GM10847 (cell line): ENCODE measurements around the gene SIRT3.

Source experiments
- POLR2A ChIP-seq: IDR thresholded peaks from 2 replicates; pipeline ENCODE4 v1.6.1; 2011; ENCODE audit not compliant: insufficient read length; ENCODE audit errors: extremely low read depth

SIRT3 gene

DNA sequence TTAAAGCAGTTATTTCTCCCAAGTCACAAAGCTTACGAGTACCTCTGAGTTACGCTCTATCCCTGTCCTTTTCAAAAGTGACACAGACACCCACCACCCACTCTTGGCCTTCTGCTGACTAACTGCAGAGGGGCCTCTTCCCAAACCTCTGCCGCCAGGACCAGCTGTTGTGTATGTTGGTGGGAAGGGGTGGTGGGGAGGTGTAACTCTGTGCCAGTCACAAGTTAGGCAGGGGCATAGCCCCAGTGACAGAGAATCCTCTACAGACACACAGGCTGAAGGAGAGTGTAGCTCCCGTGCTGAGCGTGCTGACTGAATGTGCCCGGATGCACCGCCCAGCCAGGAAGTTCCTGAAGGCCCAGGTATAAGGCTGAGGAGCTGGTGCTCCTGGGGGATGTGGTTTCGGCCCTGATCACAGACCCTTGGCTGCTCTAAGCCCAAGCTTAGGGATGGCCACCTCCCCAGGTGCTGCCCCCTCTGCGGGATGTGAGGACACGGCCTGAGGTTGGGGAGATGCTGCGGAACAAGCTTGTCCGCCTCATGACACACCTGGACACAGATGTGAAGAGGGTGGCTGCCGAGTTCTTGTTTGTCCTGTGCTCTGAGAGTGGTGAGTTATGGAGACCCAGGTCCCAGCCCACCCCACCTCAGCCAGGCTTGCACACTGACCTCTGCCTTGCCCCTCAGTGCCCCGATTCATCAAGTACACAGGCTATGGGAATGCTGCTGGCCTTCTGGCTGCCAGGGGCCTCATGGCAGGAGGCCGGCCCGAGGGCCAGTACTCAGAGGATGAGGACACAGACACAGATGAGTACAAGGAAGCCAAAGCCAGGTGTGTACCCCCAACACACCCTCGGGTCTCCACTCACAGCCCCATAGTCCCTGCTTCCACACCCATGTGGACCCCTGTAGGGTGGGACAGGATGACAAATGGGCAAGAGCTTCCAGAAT lies 23.7 kb downstream of the SIRT3 start:
- no peak for TF ChIP-seq POLR2A

DNA sequence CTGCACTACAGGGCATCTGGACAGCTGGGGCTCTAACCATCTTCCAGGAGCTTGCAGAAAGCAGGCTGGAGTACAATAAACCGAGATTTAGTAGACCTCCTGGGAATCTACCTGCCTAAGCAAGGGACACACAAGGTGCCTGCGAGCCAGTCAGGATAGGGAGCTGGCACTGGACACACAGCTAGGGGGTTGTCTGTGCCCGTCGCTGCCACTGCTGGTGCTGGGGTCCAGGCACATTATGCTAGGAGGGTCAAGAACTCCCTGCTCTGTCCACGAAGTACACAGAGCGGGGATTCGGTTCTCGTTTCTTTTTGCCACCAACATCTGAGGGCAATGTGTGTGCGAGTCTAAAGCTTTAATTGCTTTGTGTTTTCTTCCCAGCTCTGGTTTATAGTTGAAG lies 24.4 kb downstream of the SIRT3 start:
- TF ChIP-seq POLR2A = no peak

DNA sequence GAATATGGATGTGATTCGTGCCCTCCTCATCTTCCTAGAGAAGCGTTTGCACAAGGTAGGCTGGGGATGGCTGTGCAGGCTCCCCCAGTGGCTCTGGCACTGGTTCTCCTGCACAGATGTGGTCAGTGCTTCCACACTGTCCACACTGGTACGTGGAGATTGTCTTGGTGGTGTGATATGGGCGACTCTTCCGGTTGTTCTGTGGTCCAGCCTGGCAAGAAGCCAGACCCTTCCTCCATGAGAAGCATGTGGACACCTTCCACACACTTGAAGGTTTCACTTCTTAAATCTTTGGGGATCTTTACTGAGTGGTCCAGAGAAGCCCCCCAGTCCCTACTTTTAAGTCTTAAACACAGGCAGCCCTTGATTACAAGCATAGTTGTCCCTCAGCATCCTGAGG lies 24.8 kb downstream of the SIRT3 start:
- TF ChIP-seq POLR2A = no peak

DNA sequence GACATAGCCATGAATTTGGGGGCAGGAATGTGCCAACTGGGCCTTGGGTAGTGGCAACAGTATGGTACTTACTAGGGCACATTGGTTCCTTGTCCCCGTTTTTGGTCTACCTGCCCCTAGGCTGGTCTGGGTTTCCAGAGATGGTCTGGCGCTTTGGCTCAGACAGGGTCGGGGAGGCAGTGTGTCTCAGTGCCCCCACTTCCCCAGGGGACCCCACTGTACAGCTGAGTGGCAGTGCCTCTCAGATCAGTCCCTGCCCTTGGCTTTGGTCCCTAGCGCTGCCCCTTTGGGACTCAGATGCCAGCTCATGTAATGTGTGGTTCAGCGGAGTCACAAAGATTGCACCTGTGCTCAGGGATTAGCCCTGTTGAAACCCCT lies 25.4 kb downstream of the SIRT3 start:
- TF ChIP-seq POLR2A = no peak

DNA sequence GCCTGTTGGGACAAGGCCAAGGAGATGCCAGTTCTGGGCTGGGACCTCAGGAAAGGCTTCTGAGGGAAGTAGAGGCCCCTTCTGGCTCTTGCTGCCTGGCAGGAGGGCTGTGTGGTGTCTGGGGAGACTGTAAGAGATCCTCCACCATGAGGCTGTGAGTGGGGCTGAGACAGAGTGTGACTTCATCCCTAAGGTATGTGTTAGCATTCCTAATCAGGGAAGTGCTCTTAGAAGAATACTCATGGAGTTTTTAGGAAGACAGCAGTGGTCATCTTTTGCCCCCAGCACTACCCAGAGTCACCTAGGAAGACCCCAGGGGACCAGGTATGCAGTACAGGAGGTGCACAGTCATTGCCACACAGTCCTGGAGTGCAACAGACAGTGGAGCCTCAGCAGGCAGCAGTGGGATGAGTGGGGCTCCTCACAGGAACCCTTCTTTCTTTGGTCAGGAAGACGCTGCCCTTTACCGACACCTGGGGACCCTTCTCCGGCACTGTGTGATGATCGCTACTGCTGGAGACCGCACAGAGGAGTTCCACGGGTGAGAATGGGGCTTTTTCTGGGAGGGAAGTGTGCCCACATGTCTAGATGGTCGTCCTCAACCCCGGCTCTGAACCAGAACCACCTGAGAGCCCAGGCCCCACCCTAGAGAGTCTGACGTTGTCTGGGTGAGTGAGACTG lies 25.9 kb downstream of the SIRT3 start:
- TF ChIP-seq POLR2A = no peak

DNA sequence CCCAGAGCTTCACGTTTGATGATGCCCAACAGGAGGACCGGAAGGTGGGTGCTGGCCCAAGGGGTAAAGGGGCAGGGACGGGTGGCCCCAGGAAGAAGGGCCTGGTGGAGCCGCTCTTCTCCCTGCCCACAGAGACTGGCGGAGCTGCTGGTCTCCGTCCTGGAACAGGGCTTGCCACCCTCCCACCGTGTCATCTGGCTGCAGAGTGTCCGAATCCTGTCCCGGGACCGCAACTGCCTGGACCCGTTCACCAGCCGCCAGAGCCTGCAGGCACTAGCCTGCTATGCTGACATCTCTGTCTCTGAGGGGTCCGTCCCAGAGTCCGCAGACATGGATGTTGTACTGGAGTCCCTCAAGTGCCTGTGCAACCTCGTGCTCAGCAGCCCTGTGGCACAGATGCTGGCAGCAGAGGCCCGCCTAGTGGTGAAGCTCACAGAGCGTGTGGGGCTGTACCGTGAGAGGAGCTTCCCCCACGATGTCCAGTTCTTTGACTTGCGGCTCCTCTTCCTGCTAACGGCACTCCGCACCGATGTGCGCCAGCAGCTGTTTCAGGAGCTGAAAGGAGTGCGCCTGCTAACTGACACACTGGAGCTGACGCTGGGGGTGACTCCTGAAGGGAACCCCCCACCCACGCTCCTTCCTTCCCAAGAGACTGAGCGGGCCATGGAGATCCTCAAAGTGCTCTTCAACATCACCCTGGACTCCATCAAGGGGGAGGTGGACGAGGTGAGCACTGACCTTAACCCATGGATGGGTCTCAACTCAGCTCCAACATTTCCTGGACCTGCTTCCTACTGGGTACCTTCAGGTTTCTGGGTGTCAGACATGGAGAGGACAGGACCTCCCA lies 26.6 kb downstream of the SIRT3 start:
- TF ChIP-seq POLR2A = no peak

DNA sequence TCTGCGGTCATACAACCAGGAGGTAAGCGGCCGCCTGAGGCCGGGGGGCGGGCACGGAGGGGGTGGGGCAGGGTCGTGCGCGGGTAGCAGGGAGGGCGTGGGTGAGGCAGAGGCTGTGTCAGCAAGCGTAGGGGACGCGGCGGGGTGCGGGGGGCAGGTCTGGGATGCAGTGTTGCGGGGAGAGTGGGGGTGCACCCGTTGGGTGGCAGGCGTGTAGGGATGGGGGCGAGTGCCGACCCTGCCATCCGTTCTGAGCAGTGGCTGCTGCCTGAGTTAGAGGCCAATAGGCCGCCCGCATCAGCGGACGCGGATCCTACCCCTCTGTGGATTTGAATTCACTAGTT lies 27.3 kb downstream of the SIRT3 start:
- TF ChIP-seq POLR2A = no peak

DNA sequence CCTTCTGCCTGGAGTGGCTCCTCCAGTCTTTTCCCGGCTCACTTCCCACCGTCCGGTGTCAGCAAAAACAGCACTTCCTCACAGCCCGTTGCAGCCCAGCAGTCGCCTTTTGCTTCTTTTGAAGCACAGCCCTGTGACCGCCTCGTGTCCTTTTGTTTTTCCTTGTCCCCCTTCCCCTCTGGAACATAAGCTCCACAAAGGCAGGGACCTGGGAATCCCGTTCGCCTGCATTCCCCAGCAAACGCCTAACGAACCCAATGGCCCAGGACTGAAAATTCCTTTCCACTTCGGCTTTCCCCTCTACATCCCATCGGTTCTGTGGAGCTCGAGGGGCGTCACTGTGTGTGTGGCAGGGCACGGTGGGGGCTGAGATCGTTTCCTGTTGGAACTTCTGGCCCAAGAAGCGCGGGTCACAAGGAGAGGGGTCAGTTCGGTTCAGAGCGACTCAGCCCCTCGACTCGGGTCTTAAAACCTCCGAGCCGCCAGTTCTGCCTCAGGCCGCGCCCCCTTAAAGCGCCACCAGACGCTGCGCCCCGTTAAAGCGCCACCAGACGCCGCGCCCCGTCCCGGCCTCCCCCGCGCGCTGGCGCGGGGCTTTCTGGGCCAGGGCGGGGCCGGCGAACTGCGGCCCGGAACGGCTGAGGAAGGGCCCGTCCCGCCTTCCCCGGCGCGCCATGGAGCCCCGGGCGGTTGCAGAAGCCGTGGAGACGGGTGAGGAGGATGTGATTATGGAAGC lies 27.8 kb downstream of the SIRT3 start:
- peak; percentile 73 for TF ChIP-seq POLR2A

DNA sequence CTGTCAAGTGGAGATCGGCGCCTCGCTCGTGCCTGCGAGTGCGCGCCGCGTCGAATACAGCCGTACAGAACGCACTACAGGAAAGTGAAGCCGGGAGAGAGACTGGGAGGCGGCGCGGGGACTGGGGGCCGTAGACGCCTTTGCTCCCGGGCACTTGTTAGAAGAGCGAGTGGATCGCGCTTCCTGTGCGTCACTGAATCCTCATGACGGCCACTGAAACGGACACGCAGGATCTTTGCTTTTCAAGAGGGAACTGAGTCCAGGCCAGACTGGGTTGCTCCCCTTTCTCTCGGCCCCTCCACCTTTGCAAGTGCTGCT lies 28.3 kb downstream of the SIRT3 start:
- no peak for TF ChIP-seq POLR2A

DNA sequence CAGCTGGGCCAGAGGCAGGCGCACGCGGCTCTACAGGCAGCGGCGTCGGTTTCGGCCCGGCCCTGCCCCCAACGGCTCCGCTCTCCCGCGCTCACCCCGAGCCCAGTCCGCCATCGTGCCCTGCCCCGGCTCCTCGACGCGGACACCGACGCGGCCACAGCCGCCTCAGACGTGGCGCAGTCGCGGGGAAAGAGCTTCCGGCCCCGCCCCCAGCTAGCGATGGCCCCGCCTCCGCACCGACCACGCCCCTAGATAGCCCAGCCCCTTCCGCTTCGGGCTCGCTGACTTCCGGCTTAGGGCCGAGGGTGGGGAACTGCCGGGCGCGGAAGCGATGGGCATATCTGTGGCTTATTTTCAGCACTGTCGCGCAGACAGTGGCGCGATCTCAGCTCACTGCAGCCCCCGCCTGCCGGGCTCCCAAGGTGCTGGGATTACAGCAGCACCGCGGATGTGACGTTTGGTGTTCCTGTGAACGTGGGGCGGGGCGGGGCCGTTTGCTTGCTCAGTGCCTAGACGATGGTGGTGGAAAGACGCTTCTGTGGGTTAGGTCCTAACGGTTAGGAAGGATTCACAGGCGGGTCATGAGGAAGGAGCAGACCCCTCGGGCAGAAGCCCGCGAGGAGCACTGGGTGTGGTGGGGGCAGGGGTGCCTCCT lies 28.8 kb downstream of the SIRT3 start, which contains the start of the genes BET1L and RIC8A:
Gene BET1L, minus strand, starts transcription at position 192 of the 655 bp plus-strand sequence. Its CDS starts 78 bp downstream, at position 114.
Gene RIC8A, plus strand, starts transcription at position 501 of the 655 bp plus-strand sequence. CDS start 1,147 bp downstream, outside the sequence.
- peak; percentile 82 for TF ChIP-seq POLR2A

DNA sequence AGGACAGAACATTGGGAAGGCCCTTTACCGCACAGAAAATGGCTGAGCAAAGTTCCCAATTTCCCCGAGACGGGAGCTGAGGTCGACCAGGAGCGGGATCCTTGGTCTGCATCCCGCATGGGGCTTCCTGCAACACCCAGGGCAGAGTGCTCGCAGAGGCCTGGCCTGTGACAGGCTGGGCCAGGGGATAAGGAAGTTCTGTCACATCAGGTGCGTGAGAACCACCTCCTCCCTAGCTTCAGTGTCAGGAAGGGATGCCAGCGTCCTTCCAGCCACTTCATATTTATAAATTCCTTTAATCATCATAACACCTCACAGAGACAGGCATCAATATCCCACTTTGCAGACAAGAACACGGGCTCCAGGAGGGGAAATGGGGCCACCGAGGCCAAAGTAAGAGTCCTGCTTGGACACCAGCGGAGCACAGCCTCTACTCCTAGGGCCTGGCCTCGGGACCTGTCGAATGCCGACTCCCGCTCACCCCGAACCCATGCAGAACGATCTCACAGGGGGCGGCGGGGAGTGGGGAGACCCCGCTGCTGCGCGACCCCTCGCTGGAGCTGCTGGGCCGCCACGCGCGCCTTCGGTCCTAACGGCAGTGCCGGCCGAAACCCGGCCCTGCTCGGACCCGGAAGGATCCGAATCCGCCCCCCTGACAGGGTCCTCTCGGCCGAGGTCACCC lies 29.5 kb downstream of the SIRT3 start:
- TF ChIP-seq POLR2A = no peak

DNA sequence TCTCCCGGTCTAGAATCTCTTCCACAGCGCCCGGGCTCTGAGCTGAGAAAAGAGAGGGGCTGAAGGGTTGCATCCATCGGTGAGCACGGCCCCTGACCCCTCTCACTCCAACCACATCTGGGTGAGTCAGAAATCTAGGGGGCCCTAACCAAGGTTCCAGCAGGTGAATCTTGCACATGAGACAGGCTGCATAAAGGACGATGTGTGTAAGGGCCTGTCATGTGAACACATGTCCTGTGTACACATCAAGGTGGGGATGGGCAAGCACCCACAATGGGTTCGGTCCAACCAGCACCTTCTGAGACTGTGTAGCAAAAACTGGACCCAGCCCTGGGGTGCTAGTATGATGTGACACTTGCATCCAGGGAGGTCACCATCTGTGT lies 30.1 kb downstream of the SIRT3 start:
- no peak for TF ChIP-seq POLR2A

DNA sequence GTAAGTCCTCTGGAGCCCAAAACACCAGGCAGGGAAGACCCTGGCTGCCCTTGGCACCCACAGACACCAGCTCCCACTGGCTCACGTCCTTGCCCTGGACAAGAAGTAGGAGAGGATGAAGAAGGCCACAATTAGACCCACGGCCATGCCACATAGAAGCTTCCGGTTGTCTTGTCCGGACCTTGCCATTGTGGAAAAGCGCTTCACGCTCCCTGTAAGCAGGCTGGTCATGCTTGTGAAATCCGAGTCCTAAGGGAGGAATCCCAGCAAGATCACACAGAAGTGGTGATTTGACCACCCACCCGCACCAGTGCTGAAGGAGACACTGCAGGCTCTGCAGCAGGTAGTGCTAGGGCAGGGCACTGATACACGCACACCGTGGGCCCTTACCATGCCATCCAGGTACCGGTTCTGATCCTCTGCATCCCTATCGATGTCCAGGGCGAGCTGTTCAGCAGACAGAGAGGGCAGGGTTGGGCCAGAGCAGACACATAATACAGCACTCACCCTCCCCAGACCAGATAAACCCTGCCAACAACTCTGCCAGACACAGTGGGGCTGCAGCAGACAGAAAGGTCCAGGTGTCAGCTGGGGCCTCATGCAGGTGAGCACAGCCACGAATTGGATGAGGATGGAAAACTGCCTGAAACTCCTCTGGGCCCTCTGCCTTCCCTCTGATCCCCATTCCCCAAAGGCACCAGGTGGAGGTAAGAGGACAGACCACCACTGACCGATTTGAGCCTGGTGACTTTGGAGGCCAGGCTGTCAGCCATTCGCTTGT lies 30.7 kb downstream of the SIRT3 start:
- no peak for TF ChIP-seq POLR2A
